A673 (cell line): ENCODE results near the gene FIGNL1. TPM values are rescaled to one million over a fixed set of nuclear protein-coding genes. Genes with fewer than 3 reads are reported as not detected.

Experiments
- BruUV-seq: library from RNA; stranded (reverse); fragments of 400-500 nt; replicated peaks from 2 replicates; lab custom pipeline; 2021; lab: Mats Ljungman, UMichigan
- CTCF ChIA-PET: fragments of 300-600 bp; sonication (Branson Sonifier 250); formaldehyde crosslinking; loops from one replicate; lab custom pipeline; 2022; ENCODE audit warnings: antibody characterized with exemption; lab: Charles Lee
- POLR2A ChIA-PET: fragments of 300-600 bp; sonication (Branson Sonifier 250); formaldehyde crosslinking; loops from one replicate; lab custom pipeline; 2022; ENCODE audit warnings: antibody characterized with exemption; ENCODE audit not compliant: low non-redundant PET; lab: Charles Lee
- DNase-seq: peaks from one replicate; pipeline ENCODE4 v3.0.0-alpha.2; 2015; ENCODE audit warnings: low spot score
- H3K27ac ChIP-seq: fragments of 200-600 bp; sonication (generic); 2 replicates; pipeline ENCODE4 v1.5.1; 2016; ENCODE audit warnings: mixed run types, low read depth, mild to moderate bottlenecking, mixed read lengths, antibody characterized with exemption, low read length; ENCODE audit not compliant: poor library complexity, severe bottlenecking
- H3K27me3 ChIP-seq: fragments of 200-600 bp; sonication (generic); replicated peaks from 2 replicates; pipeline ENCODE4 v1.6.1; 2017; ENCODE audit warnings: mixed run types, low read depth, mild to moderate bottlenecking, mixed read lengths, antibody characterized with exemption, low read length; ENCODE audit not compliant: insufficient read depth, poor library complexity
- H3K36me3 ChIP-seq: fragments of 200-600 bp; sonication (generic); 2 replicates; pipeline ENCODE4 v1.6.1; 2016; ENCODE audit warnings: mixed run types, mild to moderate bottlenecking, mixed read lengths, antibody characterized with exemption, low read length; ENCODE audit not compliant: insufficient read depth, poor library complexity, severe bottlenecking
- H3K4me1 ChIP-seq: fragments of 200-600 bp; sonication (generic); 2 replicates; pipeline ENCODE4 v1.6.1; 2017; ENCODE audit warnings: mixed run types, mild to moderate bottlenecking, mixed read lengths, antibody characterized with exemption, low read length; ENCODE audit not compliant: insufficient read depth, poor library complexity, severe bottlenecking
- H3K4me3 ChIP-seq: fragments of 200-600 bp; sonication (generic); 2 replicates; pipeline ENCODE4 v1.5.1; 2016; ENCODE audit warnings: low read depth, mixed run types, mild to moderate bottlenecking, mixed read lengths, low read length; ENCODE audit not compliant: poor library complexity, severe bottlenecking
- H3K9me3 ChIP-seq: fragments of 200-600 bp; sonication (generic); 2 replicates; pipeline ENCODE4 v1.6.1; 2016; ENCODE audit warnings: mixed run types, low read depth, mild to moderate bottlenecking, mixed read lengths, antibody characterized with exemption, low read length; ENCODE audit not compliant: poor library complexity, severe bottlenecking
- CTCF ChIP-seq: fragments of 300-800, 200-600 bp; sonication (generic); conservative IDR thresholded peaks from 2 replicates; pipeline ENCODE4 v1.5.1; 2017; ENCODE audit warnings: low read depth, mild to moderate bottlenecking, antibody characterized with exemption, low read length, moderate library complexity, mixed read lengths
- EZH2 ChIP-seq: fragments of 200-600 bp; sonication (generic); IDR thresholded peaks from 2 replicates; pipeline ENCODE4 v1.6.1; 2017; ENCODE audit warnings: borderline replicate concordance, low read depth, mild to moderate bottlenecking, mixed read lengths, antibody characterized with exemption, low read length; ENCODE audit not compliant: poor library complexity, severe bottlenecking
- intact Hi-C: fragments of 100-400 bp; cut with micrococcal nuclease; formaldehyde crosslinking; loops from one replicate; pipeline ENCODE4 v1.10.0; 2022; ENCODE audit not compliant: unreplicated experiment
- total RNA-seq: library from RNA; stranded (reverse); gene quantifications from 2 replicates; pipeline ENCODE4 v1.2.3, GENCODE V29; 2021

FIGNL1 gene
- total RNA-seq, 1 experiment from 2014 or later, result 41.3 TPM

- intact Hi-C loops, result no loop called here
- H3K27me3 ChIP-seq, result no peaks in the 10 kb centered on the region
- no TSS peak for BruUV-seq
- H3K9me3 ChIP-seq, result no peaks in the 10 kb centered on the region
- no peaks in the 10 kb centered on the region for H3K36me3 ChIP-seq
- ChIA-PET POLR2A (no interaction called here), CTCF (no interaction called here)
- no peaks in the 10 kb centered on the region for H3K4me1 ChIP-seq
- H3K27ac ChIP-seq, result no peak overlapping the region
- no peak for TF ChIP-seq EZH2
- TF ChIP-seq CTCF, result no peak
- no peak for DNase-seq
- no peak overlapping the region for H3K4me3 ChIP-seq
Measured at GRCh38 chr7:50470250-50471163, 20.4 kb upstream of the FIGNL1 start.

GRCh38 chr7:50469181-50469580 lies 19.0 kb upstream of the FIGNL1 start:
- TF ChIP-seq EZH2 (no peak), CTCF (no peak)
- Histone ChIP-seq H3K4me1 (no peaks in the 10 kb centered on the region), H3K27ac (no peak overlapping the region), H3K9me3 (no peaks in the 10 kb centered on the region), H3K27me3 (no peaks in the 10 kb centered on the region), H3K36me3 (no peaks in the 10 kb centered on the region), H3K4me3 (no peak overlapping the region)
- ChIA-PET POLR2A (no interaction called here), CTCF (no interaction called here)
- intact Hi-C loops, result loop anchor here (5.0 kb wide), 1 partner anchor 208 kb away; no protein-coding TSS in a partner anchor
- BruUV-seq, result no TSS peak
- DNase-seq, result no peak

GRCh38 chr7:50467817-50468610 lies 17.9 kb upstream of the FIGNL1 start:
- peak; percentile 78 for DNase-seq
- no peak overlapping the region for H3K27ac ChIP-seq
- POLR2A ChIA-PET, result no interaction called here

More at GRCh38 chr7:50467817-50468610, 17.9 kb upstream of the FIGNL1 start:
- peak; percentile 82 for TF ChIP-seq CTCF
- TF ChIP-seq EZH2, result no peak
- no peaks in the 10 kb centered on the region for H3K4me1 ChIP-seq
- no peaks in the 10 kb centered on the region for H3K27me3 ChIP-seq
- no peak overlapping the region for H3K4me3 ChIP-seq
- no TSS peak for BruUV-seq
- no peaks in the 10 kb centered on the region for H3K9me3 ChIP-seq
- no peaks in the 10 kb centered on the region for H3K36me3 ChIP-seq
- intact Hi-C loops, result loop anchor here (1.0 to 5.0 kb wide), 3 partner anchors 165 to 693 kb away; no protein-coding TSS in a partner anchor
- CTCF ChIA-PET, result interaction anchor here (0.6 kb wide), 1 partner anchor 42 kb away, joined by 6 read pairs; no protein-coding TSS in a partner anchor
